ENCODE results near the gene UPK3BL1.
"Not testable (repeated sequence)": the region's sequence is repeated elsewhere in the genome, so short reads cannot be mapped to it uniquely, and the experiment has no call there.

The UPK3BL1 gene

GRCh38 chr7:102589857-102590256, 52.7 kb downstream of the UPK3BL1 start:
- DNase-seq (ENCODE audit: extremely low read depth, low read depth) = not testable (repeated sequence)

All from AG09319 (cell line).